H1 (cell line): Measurements from ENCODE around the gene DHCR24. TPM values are rescaled to one million over a fixed set of nuclear protein-coding genes. Genes with fewer than 3 reads are reported as not detected.

Experiments
- CHD2 ChIP-seq: IDR thresholded peaks from 2 replicates; pipeline ENCODE4 v1.6.1; 2012; ENCODE audit warnings: low read length, improper control_type of control experiment
- JUN ChIP-seq: IDR thresholded peaks from 2 replicates; pipeline ENCODE4 v1.6.1; 2011; ENCODE audit warnings: low read depth, mild to moderate bottlenecking, improper control_type of control experiment, low read length
- JUND ChIP-seq: IDR thresholded peaks from 2 replicates; pipeline ENCODE4 v1.6.1; 2011; ENCODE audit warnings: mild to moderate bottlenecking, improper control_type of control experiment, low read length
- POLR2A ChIP-seq, 2 experiments: IDR thresholded peaks; 1 replicate in 1 of 2; 2 replicates in 1 of 2; pipeline ENCODE4 v1.6.1; 2011; ENCODE audit warnings: low read depth in 2 of 2, low read length in 2 of 2, mild to moderate bottlenecking in 2 of 2; ENCODE audit errors: control extremely low read depth in 1 of 2
- RAD21 ChIP-seq, 2 experiments: IDR thresholded peaks in 1 of 2; conservative IDR thresholded peaks in 1 of 2; 2 replicates each; pipeline ENCODE4 v1.6.1; 2011; ENCODE audit warnings: low read depth in 2 of 2, low read length in 2 of 2, improper control_type of control experiment in 1 of 2, inconsistent platforms in 1 of 2, mild to moderate bottlenecking in 1 of 2, moderate library complexity in 1 of 2
- SAP30 ChIP-seq: fragments of 300-600 bp; sonication (generic); IDR thresholded peaks from 2 replicates; pipeline ENCODE4 v1.7.1; 2012; ENCODE audit warnings: low read length, moderate library complexity, mild to moderate bottlenecking, inconsistent platforms; ENCODE audit not compliant: insufficient read depth, insufficient replicate concordance
- SUZ12 ChIP-seq: fragments of 200-600 bp; sonication (generic); IDR thresholded peaks from 2 replicates; pipeline ENCODE4 v1.6.1; 2012; ENCODE audit warnings: mild to moderate bottlenecking, inconsistent platforms, low read length, moderate library complexity, mixed read lengths
- ZNF274 ChIP-seq: IDR thresholded peaks from 2 replicates; pipeline ENCODE4 v1.7.0; 2012; ENCODE audit warnings: low read length, borderline replicate concordance; ENCODE audit errors: extremely low read depth
- polyA plus RNA-seq, 7 experiments: library from polyadenylated mRNA; depleted of rRNA in 3 of 7; stranded (reverse) in 5 of 7; unstranded in 2 of 7; fragments of >200 nt in 5 of 7; fragments of 200-250 nt in 2 of 7; gene quantifications; 1 replicate in 5 of 7; 2 replicates in 1 of 7; 4 replicates in 1 of 7; pipeline versions ENCODE4 v1.2.1 to v1.2.3, GENCODE V29; 2011 to 2013; ENCODE audit warnings: missing spikeins in 2 of 7, mixed read lengths in 2 of 7
- total RNA-seq: library from RNA; stranded (reverse); fragmentation: NEBNext Ultra II Directional; extraction: Animal tissue kit (Norgen Biotek cat#: 25700); gene quantifications from 2 replicates; pipeline ENCODE4 v1.2.1, GENCODE V29; 2021
- TF ChIP-seq, protein P1 (sequence below): fragments of 300-600 bp; sonication (generic); IDR thresholded peaks from 2 replicates; pipeline ENCODE4 v1.7.1; 2012; ENCODE audit warnings: low read length, moderate library complexity, mild to moderate bottlenecking, inconsistent platforms; ENCODE audit not compliant: insufficient replicate concordance

The DHCR24 gene
- total and polyA plus RNA-seq, 2 of the 8 experiments (the other 6 are each of a cell fraction or from before 2014, with no cell fraction given): 370 to 419 TPM

GRCh38 chr1:54886724-54887664, at the start of gene DHCR24 (continued):
- TF ChIP-seq ZNF274 (no peak), POLR2A (IDR thresholded peaks at IDR 0.05; ENCODE audit: control extremely low read depth in 1 of 2, low read depth in 2 of 2, low read length in 2 of 2) (peak in 1 of 2 experiments; percentile 65; a peak in 1 of 3 replicates), SAP30 (no peak), SUZ12 (no peak), JUND (no peak), RAD21 (IDR thresholded peaks at IDR 0.05 in 1 of 2, conservative IDR thresholded peaks at IDR 0.05 in 1 of 2; ENCODE audit: low read depth in 2 of 2, low read length in 2 of 2) (no peak), JUN (no peak), CHD2 (peak; percentile 50; the same call in 1 of the 2 replicates)
- TF ChIP-seq, protein P1, sequence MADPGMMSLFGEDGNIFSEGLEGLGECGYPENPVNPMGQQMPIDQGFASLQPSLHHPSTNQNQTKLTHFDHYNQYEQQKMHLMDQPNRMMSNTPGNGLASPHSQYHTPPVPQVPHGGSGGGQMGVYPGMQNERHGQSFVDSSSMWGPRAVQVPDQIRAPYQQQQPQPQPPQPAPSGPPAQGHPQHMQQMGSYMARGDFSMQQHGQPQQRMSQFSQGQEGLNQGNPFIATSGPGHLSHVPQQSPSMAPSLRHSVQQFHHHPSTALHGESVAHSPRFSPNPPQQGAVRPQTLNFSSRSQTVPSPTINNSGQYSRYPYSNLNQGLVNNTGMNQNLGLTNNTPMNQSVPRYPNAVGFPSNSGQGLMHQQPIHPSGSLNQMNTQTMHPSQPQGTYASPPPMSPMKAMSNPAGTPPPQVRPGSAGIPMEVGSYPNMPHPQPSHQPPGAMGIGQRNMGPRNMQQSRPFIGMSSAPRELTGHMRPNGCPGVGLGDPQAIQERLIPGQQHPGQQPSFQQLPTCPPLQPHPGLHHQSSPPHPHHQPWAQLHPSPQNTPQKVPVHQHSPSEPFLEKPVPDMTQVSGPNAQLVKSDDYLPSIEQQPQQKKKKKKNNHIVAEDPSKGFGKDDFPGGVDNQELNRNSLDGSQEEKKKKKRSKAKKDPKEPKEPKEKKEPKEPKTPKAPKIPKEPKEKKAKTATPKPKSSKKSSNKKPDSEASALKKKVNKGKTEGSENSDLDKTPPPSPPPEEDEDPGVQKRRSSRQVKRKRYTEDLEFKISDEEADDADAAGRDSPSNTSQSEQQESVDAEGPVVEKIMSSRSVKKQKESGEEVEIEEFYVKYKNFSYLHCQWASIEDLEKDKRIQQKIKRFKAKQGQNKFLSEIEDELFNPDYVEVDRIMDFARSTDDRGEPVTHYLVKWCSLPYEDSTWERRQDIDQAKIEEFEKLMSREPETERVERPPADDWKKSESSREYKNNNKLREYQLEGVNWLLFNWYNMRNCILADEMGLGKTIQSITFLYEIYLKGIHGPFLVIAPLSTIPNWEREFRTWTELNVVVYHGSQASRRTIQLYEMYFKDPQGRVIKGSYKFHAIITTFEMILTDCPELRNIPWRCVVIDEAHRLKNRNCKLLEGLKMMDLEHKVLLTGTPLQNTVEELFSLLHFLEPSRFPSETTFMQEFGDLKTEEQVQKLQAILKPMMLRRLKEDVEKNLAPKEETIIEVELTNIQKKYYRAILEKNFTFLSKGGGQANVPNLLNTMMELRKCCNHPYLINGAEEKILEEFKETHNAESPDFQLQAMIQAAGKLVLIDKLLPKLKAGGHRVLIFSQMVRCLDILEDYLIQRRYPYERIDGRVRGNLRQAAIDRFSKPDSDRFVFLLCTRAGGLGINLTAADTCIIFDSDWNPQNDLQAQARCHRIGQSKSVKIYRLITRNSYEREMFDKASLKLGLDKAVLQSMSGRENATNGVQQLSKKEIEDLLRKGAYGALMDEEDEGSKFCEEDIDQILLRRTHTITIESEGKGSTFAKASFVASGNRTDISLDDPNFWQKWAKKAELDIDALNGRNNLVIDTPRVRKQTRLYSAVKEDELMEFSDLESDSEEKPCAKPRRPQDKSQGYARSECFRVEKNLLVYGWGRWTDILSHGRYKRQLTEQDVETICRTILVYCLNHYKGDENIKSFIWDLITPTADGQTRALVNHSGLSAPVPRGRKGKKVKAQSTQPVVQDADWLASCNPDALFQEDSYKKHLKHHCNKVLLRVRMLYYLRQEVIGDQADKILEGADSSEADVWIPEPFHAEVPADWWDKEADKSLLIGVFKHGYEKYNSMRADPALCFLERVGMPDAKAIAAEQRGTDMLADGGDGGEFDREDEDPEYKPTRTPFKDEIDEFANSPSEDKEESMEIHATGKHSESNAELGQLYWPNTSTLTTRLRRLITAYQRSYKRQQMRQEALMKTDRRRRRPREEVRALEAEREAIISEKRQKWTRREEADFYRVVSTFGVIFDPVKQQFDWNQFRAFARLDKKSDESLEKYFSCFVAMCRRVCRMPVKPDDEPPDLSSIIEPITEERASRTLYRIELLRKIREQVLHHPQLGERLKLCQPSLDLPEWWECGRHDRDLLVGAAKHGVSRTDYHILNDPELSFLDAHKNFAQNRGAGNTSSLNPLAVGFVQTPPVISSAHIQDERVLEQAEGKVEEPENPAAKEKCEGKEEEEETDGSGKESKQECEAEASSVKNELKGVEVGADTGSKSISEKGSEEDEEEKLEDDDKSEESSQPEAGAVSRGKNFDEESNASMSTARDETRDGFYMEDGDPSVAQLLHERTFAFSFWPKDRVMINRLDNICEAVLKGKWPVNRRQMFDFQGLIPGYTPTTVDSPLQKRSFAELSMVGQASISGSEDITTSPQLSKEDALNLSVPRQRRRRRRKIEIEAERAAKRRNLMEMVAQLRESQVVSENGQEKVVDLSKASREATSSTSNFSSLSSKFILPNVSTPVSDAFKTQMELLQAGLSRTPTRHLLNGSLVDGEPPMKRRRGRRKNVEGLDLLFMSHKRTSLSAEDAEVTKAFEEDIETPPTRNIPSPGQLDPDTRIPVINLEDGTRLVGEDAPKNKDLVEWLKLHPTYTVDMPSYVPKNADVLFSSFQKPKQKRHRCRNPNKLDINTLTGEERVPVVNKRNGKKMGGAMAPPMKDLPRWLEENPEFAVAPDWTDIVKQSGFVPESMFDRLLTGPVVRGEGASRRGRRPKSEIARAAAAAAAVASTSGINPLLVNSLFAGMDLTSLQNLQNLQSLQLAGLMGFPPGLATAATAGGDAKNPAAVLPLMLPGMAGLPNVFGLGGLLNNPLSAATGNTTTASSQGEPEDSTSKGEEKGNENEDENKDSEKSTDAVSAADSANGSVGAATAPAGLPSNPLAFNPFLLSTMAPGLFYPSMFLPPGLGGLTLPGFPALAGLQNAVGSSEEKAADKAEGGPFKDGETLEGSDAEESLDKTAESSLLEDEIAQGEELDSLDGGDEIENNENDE: no peak
